IPS DF 4.7 (cell line): ENCODE results near the gene FAM107A.
"Not testable (repeated sequence)": the region's sequence is repeated elsewhere in the genome, so short reads cannot be mapped to it uniquely, and the experiment has no call there.

ENCODE experiments used
- DNase-seq: peaks from one replicate; pipeline ENCODE4 v3.0.0-alpha.2; 2013; ENCODE audit warnings: low spot score; ENCODE audit errors: extremely low read depth

The FAM107A gene

DNA sequence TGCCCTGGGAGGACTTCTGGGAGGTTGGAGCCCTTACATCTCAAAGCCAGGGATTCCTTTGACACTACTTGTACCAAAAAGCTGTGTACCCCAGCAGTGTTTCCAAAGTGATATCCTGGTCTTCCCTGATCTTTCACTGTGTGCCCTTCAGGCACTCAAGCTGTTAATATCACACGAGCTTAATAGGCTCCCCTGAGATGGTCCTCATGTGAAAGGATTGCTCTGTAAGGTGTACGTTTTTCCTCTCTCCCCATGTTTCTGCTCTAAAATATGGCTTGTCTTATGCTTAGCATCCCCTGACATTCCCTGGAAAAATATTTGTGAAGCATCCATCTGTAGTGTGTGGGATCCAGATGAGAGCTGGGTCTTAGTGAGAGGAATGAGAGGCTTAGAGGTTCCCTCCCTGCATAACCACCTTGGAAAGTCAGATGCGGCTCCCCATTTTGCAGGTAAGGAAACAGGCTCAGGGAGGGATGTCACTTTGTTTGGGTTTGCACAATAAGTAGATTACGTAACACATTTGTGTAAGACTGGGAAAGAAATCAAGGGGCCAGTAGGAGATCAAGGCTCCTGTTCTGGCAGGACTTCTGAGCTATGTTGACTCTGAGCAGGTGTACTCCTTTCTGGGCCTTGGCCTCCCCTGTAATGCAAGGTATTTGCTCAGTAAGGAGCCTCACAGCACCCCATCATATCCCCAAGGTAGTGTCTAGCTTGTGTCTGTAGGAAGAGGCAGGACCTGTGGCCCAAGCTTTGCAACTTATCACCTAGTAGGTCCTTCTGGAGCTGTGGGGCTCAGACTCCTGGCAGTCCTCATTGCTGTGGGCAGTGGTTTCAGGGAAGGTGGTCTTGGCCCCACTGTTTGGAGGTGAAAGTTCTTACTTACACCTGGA, 39.5 kb downstream of the FAM107A start:
- DNase-seq: no peak

DNA sequence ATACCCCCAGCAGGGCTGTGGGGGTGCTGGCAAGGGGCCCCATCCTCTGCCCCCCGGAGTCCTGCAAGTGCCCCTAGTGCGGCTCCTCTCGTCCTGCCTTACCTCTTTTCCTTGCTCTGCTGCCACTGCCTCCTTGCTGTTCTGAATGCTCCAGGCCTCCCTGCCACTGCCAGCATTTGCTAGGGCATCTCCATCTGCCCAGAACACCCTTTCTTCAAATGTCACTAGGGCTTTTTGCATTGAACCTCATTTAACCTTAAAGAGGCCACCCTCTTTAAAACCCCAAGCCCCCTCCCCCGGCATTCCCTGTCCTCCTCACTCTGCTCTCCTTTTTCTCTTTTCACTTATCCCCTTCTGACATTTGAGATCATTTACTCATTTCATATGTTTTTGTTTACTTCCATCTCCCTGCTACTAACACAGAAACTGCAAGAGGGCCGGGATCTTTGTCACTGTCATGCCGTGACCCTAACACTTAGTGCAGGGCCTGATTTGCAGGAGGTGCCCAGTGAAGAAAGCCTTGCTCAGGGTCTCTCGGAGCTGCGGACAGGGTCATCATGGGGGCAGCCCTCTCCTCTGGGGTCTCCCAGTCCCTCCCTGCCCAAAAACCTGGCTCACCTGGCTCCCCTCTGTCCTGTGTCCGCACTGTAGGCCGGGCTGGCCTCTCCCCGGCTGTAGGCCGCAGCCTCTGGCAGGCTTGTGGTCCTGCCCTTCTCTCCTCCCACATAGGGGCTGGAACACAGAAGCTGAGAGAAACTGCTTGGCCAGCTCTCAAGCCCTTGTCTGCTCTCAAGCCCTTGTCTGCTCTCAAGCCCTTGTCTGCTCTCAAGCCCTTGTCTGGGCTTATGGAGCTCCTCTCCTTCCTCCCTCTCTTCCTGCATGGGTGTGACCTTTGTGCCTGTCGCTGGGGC, 40.4 kb downstream of the FAM107A start, which contains the start of gene ACOX2:
Gene ACOX2, minus strand, starts transcription at position 690 of the 911 bp plus-strand sequence. CDS start 2,084 bp downstream, outside the sequence.
- DNase-seq: no peak

DNA sequence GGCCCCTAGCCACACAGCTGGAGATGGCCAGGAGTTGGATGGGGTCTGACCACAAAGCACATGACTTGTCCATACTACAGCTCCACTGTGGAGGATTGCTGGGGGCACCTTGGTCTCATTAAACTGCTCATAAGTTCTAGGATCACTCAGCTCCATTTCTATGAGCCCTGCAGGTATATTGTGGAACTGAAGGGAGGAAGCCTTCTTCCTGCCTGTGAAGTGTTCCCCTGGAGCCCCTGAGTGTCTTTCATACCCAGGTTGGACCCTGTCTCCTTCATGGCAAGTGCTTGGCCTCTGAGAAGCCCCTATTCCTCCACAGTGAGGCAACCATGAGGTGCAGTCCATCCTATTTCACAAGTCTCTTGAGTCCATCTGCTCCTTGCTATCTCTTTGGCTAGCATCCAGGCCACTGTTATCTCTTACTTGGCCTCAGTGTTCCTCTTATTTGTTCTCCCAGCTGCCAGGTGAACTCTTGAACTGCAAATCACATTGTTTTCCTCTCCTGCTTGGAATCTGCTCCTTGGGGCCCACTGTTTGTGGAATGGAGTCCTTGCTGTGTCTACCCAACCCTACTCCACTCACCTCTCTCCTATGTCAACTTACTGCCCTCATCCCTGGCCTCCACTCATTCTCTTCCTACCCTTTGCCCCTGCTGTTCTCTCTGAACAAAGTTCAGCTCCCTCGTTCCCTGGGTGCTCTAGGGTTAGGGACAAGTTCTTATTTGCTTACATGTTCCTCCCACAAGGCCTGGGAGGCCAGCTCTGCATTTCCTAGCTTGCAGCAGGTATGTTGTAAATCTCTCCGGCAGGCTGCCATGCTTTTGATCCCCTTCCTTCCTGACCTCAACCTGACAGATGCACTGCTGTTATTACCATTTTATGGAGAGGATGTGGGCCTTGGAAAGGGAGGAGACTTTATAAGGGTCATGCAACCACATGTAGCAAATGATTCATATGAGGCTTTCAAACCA, 41.4 kb downstream of the FAM107A start:
- DNase-seq: no peak

DNA sequence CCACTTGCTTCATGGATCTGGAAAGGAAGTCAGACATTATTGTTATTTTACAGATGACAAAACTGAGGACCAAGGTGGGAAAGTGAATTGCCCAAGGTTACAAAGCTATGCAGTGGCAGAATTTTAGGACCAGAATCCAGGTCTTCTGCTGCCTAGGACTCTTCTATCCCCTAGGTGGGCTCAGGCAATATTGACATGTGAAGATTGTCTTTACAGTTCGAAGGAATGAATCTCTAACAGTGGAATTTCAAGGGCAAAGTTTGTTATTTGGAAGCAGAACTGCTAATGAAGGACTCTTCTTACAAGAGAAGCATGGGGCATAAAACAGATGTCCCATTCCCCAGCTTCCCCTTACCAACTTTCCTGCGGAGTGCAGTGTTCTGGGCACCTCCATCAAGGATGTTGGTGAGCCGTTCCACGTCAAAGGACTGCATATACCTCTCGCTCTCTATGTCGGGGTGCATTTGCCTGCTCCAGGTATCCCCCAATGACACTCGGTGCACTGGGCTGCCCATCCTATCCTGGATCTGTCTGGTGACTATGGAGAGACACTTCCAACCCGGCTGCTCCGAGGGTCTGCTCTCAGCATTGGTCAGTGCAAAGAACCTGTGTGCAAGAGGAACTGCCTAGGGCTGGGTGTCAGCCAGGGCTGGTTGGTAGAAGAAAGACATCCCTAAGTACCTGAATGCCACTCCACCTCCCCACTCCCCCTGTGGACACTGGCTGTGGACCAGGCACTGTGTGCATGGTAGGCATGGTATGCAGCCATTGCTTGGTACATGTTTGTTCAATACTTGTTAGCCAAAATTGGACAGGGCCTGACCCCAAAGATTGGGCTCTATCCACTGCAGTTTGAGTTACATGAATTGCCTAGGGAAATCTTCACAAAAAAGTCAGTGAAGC, 42.3 kb downstream of the FAM107A start:
- no peak for DNase-seq

DNA sequence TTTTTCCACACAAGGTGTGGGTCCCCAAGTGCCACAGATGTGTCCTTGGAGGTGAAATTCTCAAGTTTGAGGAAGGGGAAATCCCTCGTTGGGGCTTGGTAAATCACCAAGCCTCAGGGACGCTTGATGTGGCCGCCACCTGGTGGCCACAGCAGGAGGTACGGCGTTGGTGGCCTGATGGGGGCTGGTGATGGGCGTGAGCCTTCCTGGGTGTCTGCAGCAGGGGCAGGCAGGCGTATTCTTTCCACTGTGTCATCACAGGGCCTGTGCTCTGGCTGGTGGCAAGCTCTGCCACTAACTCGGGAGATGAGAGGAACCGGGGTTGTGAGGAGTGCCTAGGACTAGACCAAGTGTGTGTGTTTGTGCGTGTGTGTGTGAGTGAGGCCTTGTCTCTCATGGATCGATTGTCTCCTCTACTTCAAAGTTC, 44.4 kb downstream of the FAM107A start:
- no peak for DNase-seq

DNA sequence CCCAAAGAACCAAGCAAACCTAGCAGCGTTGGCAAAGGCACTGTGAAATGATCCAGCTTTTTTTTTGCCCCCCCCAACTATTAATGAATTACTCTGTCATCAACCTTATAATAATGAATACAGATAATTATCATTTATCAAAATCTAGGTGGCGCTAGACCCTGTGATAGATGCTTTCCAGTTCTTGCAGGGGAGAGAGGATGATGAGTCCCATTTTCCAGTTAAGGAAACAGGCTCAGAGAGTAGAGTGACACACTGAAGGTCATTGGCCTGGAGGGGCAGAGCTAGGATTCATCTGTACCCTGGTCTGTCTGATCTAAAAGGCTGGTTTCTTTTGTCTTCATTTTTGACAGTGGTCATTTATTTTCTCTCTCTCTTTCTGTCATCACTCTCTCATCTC, 45.2 kb downstream of the FAM107A start:
- DNase-seq: no peak

DNA sequence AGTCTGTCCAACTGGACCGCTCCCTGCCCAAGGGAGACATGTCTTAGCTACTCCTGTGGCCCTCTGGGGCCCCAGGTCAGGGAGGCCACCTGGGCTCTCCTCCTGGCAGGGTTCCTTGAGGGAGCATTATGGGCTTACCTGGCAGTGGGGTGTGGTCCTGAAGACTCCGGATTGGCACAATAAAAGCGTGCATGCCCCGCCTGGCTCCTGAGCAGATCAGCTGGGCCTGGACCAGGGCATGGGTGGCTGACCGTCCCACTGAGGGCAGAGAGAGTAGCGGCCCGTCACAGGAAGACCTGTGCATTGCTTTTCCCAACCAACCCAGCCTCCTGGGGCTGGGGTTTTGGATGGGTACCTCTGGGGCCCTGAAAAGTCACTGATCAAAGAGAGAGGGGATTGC, 45.6 kb downstream of the FAM107A start:
- DNase-seq: no peak

DNA sequence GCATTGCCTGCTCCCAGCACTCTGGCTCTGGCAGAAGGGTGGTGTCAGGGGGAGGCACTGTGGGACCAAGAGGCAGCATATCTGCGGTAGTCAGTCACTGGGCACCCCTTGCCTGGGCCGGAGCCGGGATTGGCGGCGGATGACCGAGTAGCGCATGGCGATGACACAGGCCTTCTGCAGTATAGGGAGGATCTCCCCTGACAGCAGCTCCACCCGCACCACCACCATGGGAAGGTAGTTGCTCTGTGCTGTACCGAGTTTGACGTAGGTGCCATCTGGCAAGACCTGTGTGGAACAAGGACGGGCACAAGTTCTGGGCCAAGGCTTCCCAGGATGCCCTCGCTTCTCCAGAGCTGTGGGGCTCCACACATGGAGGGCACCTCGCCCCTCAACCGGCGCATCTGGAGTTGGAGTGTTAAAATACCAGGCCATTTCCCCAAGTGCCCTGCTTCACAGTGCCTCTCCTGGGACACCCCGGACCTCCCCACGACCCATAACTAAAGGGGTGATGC, 46.8 kb downstream of the FAM107A start:
- DNase-seq: no peak

DNA sequence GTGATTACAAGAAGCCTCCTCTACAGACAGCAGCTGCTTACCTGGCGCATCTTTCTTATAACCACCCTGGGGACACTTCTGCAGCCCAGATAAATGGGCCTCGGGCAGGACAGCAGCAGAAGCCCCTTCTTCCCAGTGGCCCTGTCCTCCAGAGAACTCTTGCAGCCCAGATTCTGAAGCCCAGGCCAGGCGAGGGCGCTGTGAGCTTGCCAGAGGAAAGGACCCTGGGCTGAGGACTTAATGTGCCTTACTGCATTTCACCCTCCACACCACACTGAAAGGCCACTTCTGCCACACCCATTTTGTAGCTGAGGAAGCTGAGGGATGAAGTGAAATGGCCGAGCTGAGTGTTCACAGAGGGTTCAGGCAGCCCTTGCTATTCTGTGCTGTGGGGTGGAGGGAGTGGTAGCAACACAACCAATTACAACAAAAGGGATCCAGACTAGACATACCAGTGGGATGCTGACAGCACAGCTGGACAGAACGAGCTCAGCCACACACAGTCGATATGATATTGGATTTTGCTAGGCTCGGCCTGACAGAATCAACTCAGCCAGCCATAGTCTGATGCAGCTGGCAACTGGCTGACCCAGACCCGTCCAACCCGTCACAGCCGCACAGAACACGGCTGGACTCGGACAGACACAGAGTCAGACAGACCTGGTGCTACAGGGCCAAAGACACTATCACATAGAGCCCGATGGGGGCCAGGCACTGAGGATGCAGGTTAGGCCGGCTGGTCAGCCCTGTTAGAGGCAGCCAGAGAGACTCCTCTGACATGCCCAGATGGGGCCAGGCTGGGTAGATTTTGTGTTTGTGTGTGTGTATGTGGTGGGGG, 47.5 kb downstream of the FAM107A start:
- DNase-seq: no peak

DNA sequence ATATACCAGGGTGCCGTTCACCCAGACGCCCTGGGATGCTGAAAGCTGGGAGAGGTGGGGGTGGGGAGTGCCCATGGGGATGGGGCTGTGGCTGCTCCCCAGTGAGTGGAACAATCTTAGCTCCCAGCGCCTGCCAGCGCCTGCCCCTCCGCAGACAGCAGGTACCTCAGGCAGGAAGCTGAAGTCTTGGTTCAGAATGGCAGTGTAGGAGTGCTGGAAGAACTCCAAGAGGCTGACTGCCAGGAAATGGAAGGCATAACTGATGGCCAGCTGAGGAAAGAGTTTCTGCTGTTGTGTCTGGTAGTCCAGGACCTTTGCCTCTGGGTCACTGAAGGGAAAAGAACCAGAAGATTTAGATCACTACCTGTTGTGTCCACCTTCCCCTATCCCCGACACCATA, 48.6 kb downstream of the FAM107A start:
- DNase-seq: no peak

DNA sequence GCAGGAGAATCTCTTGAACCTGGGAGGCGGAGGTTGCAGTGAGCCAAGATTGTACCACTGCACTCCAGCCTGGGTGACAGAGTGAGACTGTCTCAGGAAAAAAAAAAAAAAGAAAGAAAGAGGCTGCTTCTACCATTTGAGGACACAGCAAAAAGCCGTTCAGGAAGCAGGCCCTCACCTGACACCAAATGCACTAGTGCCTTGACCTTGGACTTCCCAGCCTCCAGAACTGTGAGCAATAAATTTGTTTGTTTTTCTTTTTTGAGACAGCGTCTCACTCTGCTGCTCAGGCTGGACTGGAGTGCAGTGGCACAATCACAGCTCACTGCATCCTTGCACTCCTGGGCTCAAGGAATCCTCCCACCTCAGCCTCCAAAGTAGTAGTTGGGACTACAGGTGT, 49.8 kb downstream of the FAM107A start:
- DNase-seq: not testable (repeated sequence)

DNA sequence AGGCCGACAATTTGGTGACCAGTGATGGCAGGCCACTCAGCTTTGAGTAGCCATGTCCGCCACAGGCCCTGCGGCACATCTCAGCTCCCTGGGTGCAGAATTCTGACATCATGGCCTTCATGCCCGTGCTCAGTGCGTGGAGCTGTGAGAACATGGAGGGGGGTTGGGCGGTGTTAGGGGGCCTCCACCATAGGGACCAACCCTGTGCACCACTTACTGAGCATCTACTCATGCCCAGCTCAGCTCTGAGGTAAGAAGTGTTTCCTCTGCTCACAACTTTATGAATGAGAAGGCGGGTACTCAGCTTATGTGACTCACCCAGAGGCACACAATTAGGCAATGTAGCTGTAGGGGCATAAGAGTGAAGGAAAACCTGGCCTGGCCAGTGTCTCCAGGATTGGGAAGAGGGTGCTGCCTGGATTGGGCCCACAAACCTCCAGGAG, 50.7 kb downstream of the FAM107A start:
- no peak for DNase-seq

DNA sequence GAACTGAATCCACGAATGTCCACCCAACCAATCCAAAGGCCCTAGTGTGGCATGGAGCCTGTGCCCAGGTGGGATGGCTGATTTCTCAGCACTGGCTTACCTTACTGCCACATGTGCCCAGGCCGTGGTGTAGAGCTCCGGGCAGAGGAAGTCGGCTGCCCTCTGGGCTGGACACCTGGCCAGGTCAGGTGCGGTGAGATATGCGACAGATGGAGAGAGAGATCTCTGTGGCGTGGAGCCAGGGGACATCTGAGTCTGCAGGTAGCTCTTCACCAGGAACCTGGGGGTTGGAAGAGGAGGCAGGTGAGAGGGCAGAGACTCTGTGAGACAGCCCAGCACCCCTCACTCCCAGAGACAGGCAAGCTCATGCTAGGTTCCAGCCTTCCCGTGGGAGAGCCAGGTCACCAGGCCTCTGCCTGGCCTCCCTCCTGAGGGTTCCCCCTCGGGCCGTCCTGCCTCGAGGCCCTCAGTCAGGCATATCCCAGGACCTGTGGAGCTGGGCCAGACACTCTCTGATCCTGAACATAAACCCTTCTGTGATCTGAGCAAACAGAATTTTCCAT, 52.8 kb downstream of the FAM107A start:
- DNase-seq: no peak

DNA sequence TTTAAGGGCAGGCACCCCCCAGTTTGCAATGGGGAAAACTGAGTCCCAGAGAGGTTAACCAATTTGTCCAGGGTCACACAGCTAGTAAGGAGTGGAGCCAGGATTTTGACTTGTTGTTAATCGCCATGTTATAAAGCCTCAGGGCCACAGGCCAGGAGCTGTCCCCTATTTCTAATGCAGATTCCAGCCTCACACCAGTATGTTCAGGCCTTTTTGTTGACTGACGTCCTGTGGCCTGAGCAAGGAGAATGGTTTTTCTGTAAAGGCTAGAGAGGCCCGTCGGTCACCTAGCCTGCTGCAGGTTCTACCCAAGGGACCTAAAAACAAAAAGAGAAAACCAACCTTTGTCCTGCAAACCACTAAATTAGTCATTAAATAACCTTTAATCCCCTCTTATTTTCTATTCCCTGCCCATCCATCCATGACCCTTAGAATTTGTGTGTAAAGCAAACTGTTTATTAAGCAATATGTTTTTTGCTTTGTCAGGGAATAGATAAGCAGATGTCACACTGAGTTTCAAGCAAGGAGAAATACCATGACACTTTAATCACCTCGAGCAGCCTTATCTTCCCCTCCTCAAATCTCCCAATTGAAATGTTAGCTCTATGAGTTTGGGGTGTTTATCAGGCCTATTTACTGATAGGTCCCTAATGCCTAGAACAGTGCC, 54.3 kb downstream of the FAM107A start:
- DNase-seq: no peak

DNA sequence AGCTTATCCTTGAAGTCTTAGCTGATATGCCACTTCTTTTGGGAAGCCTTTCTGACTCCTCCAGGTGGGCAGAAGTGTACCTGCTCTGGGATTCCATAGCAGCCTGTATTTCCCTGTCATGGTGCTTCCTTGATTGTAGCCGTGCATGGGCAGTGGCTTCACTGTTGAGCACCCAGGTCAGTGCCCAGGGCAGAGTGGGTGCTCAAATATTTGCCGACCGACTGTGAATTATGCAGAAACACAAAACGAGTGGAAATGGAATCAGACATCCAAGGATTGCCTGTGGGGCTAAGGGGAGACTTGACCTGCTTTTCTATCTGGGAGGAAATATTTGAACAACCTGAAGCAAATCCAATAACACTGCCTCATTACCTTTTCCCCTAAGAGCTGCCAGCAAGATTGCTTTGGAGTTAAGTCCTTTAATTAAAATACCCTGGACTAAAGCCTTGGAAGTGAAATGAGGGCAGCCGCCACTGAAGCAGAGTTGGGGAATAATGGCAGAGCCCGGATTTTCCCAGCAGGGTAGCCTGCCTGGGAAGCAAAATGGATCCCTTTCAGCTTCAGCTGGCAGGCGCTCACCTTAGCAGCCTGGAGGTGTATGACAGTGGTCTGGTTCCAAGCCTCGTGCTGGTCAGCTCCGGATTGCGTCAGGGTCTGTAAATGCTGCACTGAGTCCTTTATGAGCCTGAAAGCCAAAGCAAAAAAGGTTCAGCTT, 55.1 kb downstream of the FAM107A start:
- DNase-seq: no peak

DNA sequence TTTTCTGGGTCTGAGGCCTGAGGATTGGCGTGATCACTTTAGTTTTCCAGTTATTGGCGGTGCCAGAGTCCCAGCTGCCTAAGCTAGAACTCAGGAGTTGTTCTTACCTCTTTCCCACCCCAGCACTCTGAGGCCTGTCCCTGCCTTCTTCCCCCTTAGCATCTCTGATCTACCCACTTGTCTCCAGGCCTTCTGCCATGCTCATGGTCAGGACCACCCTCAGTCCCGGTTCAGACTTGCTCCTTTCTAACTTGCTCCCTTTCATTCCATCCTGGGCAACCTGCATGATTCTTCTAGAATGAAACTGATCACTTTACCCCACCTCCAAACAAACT, 55.9 kb downstream of the FAM107A start:
- no peak for DNase-seq
